NCI-H146 treated with DMSO at 0.1 percent for 48 hours (cell line): ENCODE results near the gene PRKD2.
A peak's percentile ranks its signal among the peaks of the same experiment; 100 is the strongest.

Experiments
- DNase-seq: peaks from one replicate; lab custom pipeline; 2025; ENCODE audit not compliant: unreplicated experiment; lab: John Stamatoyannopoulos, UW

Gene PRKD2

GRCh38 chr19:46742926-46743480, 26.1 kb upstream of the PRKD2 start:
- DNase-seq = no peak

GRCh38 chr19:46741447-46741846, 24.5 kb upstream of the PRKD2 start:
- DNase-seq = no peak

- DNase-seq = no peak
These were observed 22.4 kb upstream of the PRKD2 start for GRCh38 chr19:46739290-46739771.

- no peak for DNase-seq
These were observed 20.9 kb upstream of the PRKD2 start for GRCh38 chr19:46737761-46738171.

DNA sequence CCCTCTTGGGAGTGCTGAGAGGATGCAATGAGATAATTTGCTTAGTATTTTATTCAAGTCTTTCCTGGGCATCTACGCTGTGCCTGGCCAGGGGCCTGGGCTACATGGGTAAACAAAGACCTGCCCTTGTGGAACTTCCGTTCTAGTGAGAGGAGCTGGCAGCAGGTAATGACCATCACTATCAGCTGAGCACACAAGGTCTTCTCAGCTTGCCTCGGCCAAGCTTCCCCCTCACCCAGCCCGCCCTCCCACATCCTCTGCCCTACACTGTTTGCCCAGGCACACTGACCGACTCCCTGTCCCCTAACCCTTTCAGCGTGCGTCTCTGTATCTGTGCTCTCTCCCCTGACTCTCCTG, 20.4 kb upstream of the PRKD2 start:
- no peak for DNase-seq

GRCh38 chr19:46736531-46737297, 19.8 kb upstream of the PRKD2 start:
- no peak for DNase-seq

- DNase-seq = no peak
These were observed 16.9 kb upstream of the PRKD2 start for GRCh38 chr19:46733690-46734292.

GRCh38 chr19:46732966-46733689, 16.2 kb upstream of the PRKD2 start:
- DNase-seq = no peak

DNA sequence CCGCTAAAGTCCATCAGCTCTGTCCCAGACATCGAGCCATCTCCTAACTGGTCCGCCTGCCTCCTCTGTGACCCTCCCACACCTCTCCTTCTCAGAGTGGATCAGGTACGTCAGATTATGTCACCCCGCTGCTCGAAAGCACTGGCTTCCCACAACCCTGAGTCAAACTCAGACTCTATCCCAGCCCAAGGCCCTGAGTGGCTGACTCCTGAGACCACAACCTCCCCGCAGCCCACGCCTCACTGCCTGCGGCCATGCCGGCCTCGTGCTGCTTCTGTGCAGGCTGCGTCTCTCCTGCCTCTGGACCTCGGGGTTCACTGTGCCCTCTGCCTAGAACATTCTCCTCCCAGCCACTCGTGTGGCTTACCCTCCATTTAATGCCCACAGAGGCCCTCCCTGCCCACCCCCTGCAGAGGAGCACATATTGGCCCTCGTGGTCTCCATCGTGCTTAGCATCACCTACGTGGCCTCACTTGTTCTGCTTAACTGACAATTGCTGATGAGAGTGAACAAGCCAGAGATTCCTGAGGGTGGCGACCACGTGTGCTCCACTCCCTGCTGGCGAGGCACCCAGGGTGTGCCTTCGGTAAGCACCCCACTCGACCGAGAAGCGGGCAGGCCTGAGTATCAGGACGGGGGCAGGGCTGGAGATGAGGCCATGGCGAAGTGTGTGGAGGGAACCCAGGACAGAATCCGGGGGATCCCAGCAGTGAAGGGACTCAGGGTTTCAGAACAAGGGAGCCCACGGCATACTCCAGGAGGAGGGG, 15.4 kb upstream of the PRKD2 start:
- no peak for DNase-seq

DNA sequence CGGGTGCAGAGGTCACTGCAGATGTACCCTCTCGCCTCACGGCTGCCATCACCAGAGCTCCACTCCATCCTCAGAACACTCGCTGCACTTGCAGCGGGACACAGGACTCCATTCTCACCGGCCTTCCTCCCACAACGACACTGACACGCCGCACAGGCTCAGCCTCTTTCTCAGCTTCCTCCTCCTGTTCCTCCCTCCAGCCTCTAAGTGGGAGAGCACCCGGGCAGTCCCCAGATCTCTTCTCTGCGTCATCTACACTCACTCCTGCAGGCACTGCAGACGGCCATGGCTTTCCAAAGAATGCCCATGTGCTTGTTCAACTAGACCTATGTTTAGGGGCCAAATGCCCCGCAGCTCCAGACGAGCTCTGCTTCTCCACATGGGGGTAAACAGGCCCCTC, 14.7 kb upstream of the PRKD2 start:
- no peak for DNase-seq

DNA sequence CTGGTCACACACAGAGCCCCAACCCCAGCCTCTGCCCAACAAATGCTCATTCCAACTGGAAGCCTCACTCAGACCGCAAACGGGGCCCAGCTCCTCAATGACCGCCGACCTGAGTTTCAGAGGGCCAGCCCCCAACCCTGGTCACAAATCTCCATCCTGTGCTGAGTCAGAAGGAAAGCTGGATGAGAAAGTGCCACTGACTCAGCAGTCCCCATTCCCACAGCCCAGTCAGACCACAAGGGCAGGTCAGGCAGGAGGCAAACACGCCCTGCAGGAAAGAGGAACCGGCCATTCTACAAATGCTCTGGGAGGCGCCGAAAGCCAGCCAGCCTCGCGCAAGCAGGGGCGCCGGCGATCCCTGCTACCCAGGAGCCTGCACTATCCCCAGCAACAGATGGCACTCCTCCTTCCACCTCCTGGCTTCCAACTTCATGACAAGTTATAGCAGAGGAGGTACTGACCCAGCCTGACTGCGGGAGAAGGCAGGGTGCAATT, 14.1 kb upstream of the PRKD2 start:
- DNase-seq = no peak

DNA sequence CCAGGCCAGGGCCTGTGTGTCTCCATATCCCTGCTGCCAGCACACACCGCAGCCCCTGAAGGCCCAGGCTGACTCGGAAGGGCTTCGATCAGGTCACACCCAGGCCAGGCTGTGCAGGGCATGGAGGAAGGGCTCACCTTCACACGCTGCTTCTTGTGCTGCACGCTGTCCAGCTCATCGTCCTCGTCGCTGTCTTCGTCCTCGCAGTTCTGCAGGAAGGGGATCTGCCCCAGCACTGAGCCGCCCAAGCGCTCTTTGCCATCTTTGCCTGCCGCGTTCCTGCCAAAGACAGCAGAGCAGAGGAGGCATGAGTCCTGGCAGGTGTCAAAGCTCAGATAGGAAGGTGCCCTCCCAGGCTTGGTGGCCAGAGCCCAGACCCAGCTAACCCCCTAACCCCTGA, 13.7 kb upstream of the PRKD2 start:
- no peak for DNase-seq

GRCh38 chr19:46730187-46730586, 13.3 kb upstream of the PRKD2 start:
- no peak for DNase-seq

DNA sequence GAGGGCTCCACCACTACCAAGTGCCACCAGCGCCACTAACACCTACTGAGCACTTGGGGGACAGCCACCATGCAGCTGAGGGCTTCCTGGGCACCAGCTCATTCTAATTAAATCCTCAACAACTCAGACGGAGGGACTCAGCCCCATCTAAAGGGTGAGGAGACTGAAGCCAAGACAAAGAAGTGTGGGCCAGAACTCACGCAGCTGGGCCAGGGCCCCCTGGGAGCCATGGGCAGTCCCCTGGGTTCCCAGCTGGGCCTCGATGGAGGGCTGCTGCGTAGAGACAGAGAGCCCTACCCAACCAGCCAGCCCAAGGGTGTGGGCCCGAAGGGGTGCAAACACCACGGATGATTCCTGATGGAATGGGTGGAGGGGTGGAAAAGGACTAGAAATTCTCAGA, 12.8 kb upstream of the PRKD2 start:
- no peak for DNase-seq

- DNase-seq = peak; percentile 13
These were observed 11.9 kb upstream of the PRKD2 start for GRCh38 chr19:46728693-46729339.

DNA sequence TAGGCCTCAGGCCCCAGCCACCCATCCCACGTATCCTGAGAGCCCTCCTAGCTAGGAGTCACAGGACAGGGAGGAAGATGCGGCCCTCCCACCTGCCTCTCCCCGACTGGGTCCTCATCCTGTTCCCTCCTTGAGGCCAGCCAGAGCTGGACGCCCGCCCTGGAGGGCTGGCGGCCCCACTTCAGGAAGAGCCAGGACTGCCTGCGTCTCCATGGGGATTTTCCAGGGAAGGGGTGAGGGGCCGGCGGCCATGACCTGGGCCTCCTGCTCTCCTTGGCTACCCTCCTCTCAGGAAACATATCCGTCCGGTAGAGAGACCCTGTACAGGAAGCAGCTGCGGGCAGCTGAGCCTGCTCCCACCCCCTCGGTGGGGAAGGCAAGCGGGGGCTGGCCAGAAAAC, 11.3 kb upstream of the PRKD2 start:
- no peak for DNase-seq

DNA sequence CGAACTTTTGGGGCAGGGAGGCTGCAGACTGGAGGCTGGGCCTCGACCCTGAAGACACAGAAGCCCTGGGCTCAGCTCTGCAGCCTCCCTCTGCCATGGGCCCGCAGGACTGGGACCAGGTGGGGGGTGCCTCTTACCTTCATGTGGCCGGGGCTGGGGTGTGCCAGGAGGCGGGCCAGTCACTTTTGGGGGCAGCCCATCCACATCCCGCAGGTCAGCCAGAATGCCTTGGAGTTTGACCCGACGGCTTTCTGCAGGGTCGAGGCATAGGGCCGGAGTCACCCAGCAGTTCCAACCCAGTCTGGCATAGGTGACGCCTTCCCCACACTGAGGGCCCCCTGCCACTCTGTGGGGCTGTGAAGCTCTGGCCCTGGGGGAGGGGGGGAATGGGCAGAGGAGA, 10.8 kb upstream of the PRKD2 start:
- DNase-seq = no peak

GRCh38 chr19:46726971-46727501, 10.1 kb upstream of the PRKD2 start:
- no peak for DNase-seq

DNA sequence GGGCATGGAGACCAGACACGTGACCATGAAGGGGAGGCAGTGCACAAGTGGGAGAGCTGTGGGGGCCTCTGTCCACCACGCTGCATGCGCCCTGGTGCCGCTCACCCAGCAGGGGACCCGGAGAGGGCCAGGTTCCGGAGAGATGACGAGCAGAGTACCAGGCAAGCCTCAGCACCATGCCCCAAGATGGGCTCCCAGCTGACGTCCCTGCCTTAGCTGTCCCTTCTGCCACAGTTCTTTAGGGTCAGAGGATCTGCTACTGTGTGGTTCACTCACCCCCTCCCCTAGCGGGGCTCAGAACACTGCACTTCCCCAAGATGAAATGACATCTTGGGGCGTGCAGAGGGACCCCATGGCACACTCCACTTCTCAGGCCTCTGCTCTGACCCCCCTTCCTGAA, 9.6 kb upstream of the PRKD2 start:
- DNase-seq = no peak

DNA sequence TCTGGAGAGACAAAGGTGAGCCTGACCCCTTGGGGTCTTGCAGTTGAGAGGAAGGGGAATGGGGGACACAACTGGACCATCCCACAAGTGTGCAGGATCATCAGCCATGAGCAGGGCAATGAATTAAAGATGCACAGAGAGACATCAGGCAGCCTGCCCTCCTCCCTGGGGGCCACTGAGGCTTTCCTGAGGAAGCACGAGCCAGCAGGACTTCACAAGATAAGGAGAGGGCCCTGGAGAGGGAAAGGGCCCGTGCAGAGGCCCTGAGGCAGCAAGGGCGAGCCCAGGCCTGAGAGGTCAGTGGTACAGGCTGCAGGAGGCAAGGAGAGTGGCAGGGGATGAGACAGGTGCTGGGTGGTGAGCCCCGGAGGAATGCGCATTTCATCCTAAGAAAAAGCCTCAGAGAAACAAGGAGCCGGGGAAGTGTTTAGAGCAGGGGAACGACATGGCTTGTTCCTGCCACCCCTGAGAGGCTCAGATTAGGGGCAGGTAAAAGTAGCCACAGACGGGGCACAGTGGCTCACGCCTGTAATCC, 9.0 kb upstream of the PRKD2 start:
- DNase-seq = no peak
